ENCODE data around the gene HERPUD1.

GRCh38 chr16:56961386-56961785 is 29.4 kb downstream of the HERPUD1 start:
- TF ChIP-seq ELF4 (IDR thresholded peaks at IDR 0.05) = no peak
- TF ChIP-seq FOXM1 (IDR thresholded peaks at IDR 0.05; ENCODE audit: borderline replicate concordance) = no peak
- TF ChIP-seq LEF1 (IDR thresholded peaks at IDR 0.05; ENCODE audit: borderline replicate concordance) = no peak
- no peak for TF ChIP-seq TARDBP (IDR thresholded peaks at IDR 0.05)
- no peak for TF ChIP-seq HDGF (IDR thresholded peaks at IDR 0.05; ENCODE audit: borderline replicate concordance)
- TF ChIP-seq SP1 (IDR thresholded peaks at IDR 0.05) = no peak
- no peak for TF ChIP-seq FOXK2 (IDR thresholded peaks at IDR 0.05)
- no peak for TF ChIP-seq BHLHE40 (IDR thresholded peaks at IDR 0.05; ENCODE audit: borderline replicate concordance)
